ENCODE results near the gene RBBP5. TPM values are rescaled to one million over a fixed set of nuclear protein-coding genes. Genes with fewer than 3 reads are reported as not detected.

The RBBP5 gene
- total RNA-seq, 1 experiment from 2014 or later: 17.3 TPM

- peaks cover under 1% of the 10 kb centered on the region for H4K20me1 ChIP-seq (ENCODE audit: control insufficient read depth, insufficient read depth, insufficient read length)
- no peak overlapping the region for H4K91ac ChIP-seq (ENCODE audit: insufficient read length, low read depth, low read length)
- no peaks in the 10 kb centered on the region for H3K4me1 ChIP-seq (ENCODE audit: insufficient read depth, low read length)
- no peak overlapping the region for H3K18ac ChIP-seq (ENCODE audit: insufficient read length, low read depth, low read length)
- no peak overlapping the region for H2AK5ac ChIP-seq (ENCODE audit: insufficient read length, low read length)
- no peak overlapping the region for H2BK12ac ChIP-seq (ENCODE audit: insufficient read length, low read depth, low read length)
- Mint-ChIP-seq H3K4me1 (peaks cover 4 to 27% of the 10 kb centered on the region in 2 experiments), H3K27me3 (ENCODE audit: low read depth) (peaks cover 10% of the 10 kb centered on the region), H3K9me3 (no peaks in the 10 kb centered on the region), H3K36me3 (ENCODE audit: insufficient read depth in 1 of 3, low read depth in 3 of 3) (no peaks in the 10 kb centered on the region), H3K27ac (no peak overlapping the region; a peak in 1 of 7 replicates), H3K4me3 (no peak overlapping the region)
- WGBS (ENCODE audit: extremely low coverage, insufficient read length, low lambda C conversion rate): no CpG with 5 or more reads among the region's 11 CpGs
- no peak overlapping the region for H3K56ac ChIP-seq (ENCODE audit: insufficient read length, low read depth, low read length)
- H3K4ac ChIP-seq (ENCODE audit: low read depth, low read length): no peak overlapping the region
- H4K8ac ChIP-seq (replicated peaks; ENCODE audit: insufficient read length, low read depth, low read length): no peak overlapping the region
- no peaks in the 10 kb centered on the region for H3K9me3 ChIP-seq (ENCODE audit: control insufficient read depth, low read depth, low read length)
- H3T11ph ChIP-seq (ENCODE audit: low read length): no peak overlapping the region
- H2BK5ac ChIP-seq (ENCODE audit: insufficient read length, low read length): no peak overlapping the region
- no peak overlapping the region for H2BK15ac ChIP-seq (ENCODE audit: low read depth, low read length)
- no peak for DNase-seq
- no peaks in the 10 kb centered on the region for H3K79me2 ChIP-seq (ENCODE audit: insufficient read depth, low read length)
- TF ChIP-seq CTCF (conservative IDR thresholded peaks at IDR 0.05): no peak
- no peaks in the 10 kb centered on the region for H3K23me2 ChIP-seq (ENCODE audit: insufficient read length, low read depth, low read length, poor library complexity, severe bottlenecking)
- no peak overlapping the region for H2AFZ ChIP-seq (ENCODE audit: low read length)
- no peak overlapping the region for H3K27ac ChIP-seq (ENCODE audit: insufficient read length, low read depth, low read length)
- no peak overlapping the region for H3K23ac ChIP-seq (ENCODE audit: insufficient read length, low read depth, low read length)
- no peaks in the 10 kb centered on the region for H3K79me1 ChIP-seq (ENCODE audit: insufficient read depth, low read depth, low read length, poor library complexity, severe bottlenecking)
- H3K14ac ChIP-seq (ENCODE audit: insufficient read depth, low read length): no peak overlapping the region
- H4K5ac ChIP-seq (ENCODE audit: insufficient read length, low read depth, low read length): no peak overlapping the region
- H3K9ac ChIP-seq (ENCODE audit: extremely low read depth, insufficient read length, low read length): no peak overlapping the region
- H2BK20ac ChIP-seq (ENCODE audit: low read depth, low read length, poor library complexity, severe bottlenecking): no peak overlapping the region
- no peak overlapping the region for H3K4me2 ChIP-seq (ENCODE audit: insufficient read depth, insufficient read length, low read length)
- no peaks in the 10 kb centered on the region for H3K27me3 ChIP-seq (ENCODE audit: insufficient read depth, low read length)
- H2BK120ac ChIP-seq (ENCODE audit: low read depth, low read length, poor library complexity, severe bottlenecking): no peak overlapping the region
These were observed 69.1 kb downstream of the RBBP5 start for GRCh38 chr1:205052690-205053089.
